Panc1 (cell line): Measurements from ENCODE around the gene FAM53B. TPM values are rescaled to one million over a fixed set of nuclear protein-coding genes. Genes with fewer than 3 reads are reported as not detected.
"Not testable (repeated sequence)": the region's sequence is repeated elsewhere in the genome, so short reads cannot be mapped to it uniquely, and the experiment has no call there.

Experiments
- ATAC-seq: fragments of 200-7000 bp; cut with Tn5 transposase; 2 replicates; pipeline ENCODE4 v1.9.1; 2020; ENCODE audit warnings: mild to moderate bottlenecking, moderate library complexity
- BruUV-seq: library from RNA; stranded (reverse); fragments of 400-500 nt; replicated peaks from 2 replicates; lab custom pipeline; 2021; lab: Mats Ljungman, UMichigan
- CTCF ChIA-PET: fragments of 300-600 bp; sonication (Branson Sonifier 250); formaldehyde crosslinking; loops from one replicate; lab custom pipeline; 2022; ENCODE audit warnings: antibody characterized with exemption; lab: Charles Lee
- POLR2A ChIA-PET: fragments of 300-600 bp; sonication (Branson Sonifier 250); formaldehyde crosslinking; loops from one replicate; lab custom pipeline; 2022; ENCODE audit warnings: antibody characterized with exemption; lab: Charles Lee
- DNase-seq: peaks from one replicate; pipeline ENCODE4 v3.0.0-alpha.2; 2010; ENCODE audit warnings: low read depth, low spot score
- H3K27ac ChIP-seq: 2 replicates; pipeline ENCODE4 v1.5.1; 2011; ENCODE audit warnings: mild to moderate bottlenecking, low read length, inconsistent platforms
- H3K27me3 ChIP-seq: fragments of 200-500 bp; sonication (Bioruptor generic); 2 replicates; pipeline ENCODE4 v1.6.0; 2014; ENCODE audit warnings: low read length, inconsistent platforms; ENCODE audit not compliant: control insufficient read depth, insufficient read depth
- H3K36me3 ChIP-seq: fragments of 200-500 bp; sonication (Bioruptor generic); 2 replicates; pipeline ENCODE4 v1.5.1; 2014; ENCODE audit warnings: inconsistent platforms, mild to moderate bottlenecking, low read length, moderate library complexity; ENCODE audit not compliant: control insufficient read depth, insufficient read depth
- H3K4me1 ChIP-seq: 2 replicates; pipeline ENCODE4 v1.5.1; 2011; ENCODE audit warnings: inconsistent platforms, mild to moderate bottlenecking, low read length, moderate library complexity; ENCODE audit not compliant: control insufficient read depth, insufficient read depth
- H3K4me3 ChIP-seq, 2 experiments: 2 replicates each; pipeline ENCODE4 v1.5.1; 2011 to 2012; ENCODE audit warnings: low read depth in 2 of 2, low read length in 2 of 2, mild to moderate bottlenecking in 2 of 2, inconsistent platforms in 1 of 2, moderate library complexity in 1 of 2
- H3K9me3 ChIP-seq: fragments of 200-500 bp; sonication (Bioruptor generic); 2 replicates; pipeline ENCODE4 v1.5.1; 2014; ENCODE audit warnings: low read depth, mild to moderate bottlenecking, inconsistent platforms, low read length, moderate library complexity; ENCODE audit not compliant: control insufficient read depth, insufficient read depth
- POLR2AphosphoS5 ChIP-seq: IDR thresholded peaks from 2 replicates; pipeline ENCODE4 v1.6.1; 2012; ENCODE audit warnings: mild to moderate bottlenecking, low read depth, low read length, moderate library complexity
- SIN3A ChIP-seq: IDR thresholded peaks from 2 replicates; pipeline ENCODE4 v1.6.1; 2012; ENCODE audit warnings: low read depth, mild to moderate bottlenecking, low read length, moderate library complexity, borderline replicate concordance; ENCODE audit not compliant: insufficient read depth
- TCF7L2 ChIP-seq: IDR thresholded peaks from 2 replicates; pipeline ENCODE4 v1.6.1; 2011; ENCODE audit warnings: mild to moderate bottlenecking, low read depth, low read length, inconsistent platforms
- in situ Hi-C: cut with HindIII; loops from 2 replicates; pipeline ENCODE4 v1.10.0; 2016; ENCODE audit warnings: low sequenced_read_pairs, low pct_unique_long_range_greater_than_20kb
- intact Hi-C: fragments of 100-400 bp; cut with micrococcal nuclease; formaldehyde crosslinking; loops from one replicate; pipeline ENCODE4 v1.10.0; 2022; ENCODE audit not compliant: unreplicated experiment
- total RNA-seq: library from RNA; stranded (reverse); gene quantifications from one replicate; pipeline ENCODE4 v1.2.1, GENCODE V29; 2021; ENCODE audit not compliant: unreplicated experiment
- TF ChIP-seq, protein P1 (sequence below): fragments of 450-650 bp; IDR thresholded peaks from 2 replicates; pipeline ENCODE4 v1.5.1; 2017; ENCODE audit warnings: mild to moderate bottlenecking
- TF ChIP-seq, protein P2 (sequence below), 2 experiments: IDR thresholded peaks; 2 replicates each; pipeline ENCODE4 v1.6.1; 2011 to 2012; ENCODE audit warnings: low read depth in 2 of 2, control low read depth in 1 of 2, low read length in 1 of 2, mild to moderate bottlenecking in 1 of 2, moderate library complexity in 1 of 2; ENCODE audit not compliant: insufficient read depth in 1 of 2

FAM53B gene
- total RNA-seq, 1 experiment from 2014 or later = 42.5 TPM

DNA sequence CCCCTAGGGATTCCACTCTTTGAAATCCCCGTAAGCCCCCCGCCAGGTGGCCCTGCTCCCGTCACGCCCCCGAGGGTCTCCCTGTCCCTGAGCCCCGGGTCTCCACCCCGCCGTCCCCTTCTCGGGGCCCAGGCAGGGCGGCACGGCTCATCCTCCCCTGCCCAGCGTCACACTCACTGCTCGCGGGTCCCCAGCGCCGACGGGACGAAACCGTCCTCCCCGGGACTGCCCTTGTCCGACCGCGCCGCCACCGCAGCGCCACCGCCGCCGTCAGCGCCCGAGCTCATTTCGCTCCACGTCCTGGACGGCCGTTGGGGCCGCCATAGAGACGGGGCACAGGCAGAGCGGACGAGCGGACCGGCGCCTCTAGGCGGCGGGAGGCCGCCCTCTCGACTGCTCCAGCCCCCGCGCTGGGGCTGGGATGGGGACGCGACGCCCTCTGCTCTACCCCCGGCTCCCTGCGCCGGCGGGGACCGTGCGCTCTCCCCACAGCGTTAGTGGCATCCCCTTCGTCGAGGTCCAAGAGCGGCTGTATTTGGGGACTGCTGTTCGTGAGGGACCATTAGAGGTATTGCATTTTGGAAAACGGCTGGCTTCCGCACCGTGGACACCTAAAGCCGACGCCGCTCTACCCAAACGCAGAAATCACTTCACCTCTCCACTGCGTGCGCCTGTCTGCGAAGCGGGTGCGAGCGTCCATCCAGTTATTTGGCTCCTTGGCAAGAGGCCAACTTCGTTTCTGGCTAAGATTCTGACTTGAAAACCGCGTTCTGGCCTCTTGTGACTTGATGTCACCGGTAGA is 47.6 kb upstream of the FAM53B start, which contains the start of gene EEF1AKMT2:
TSS of gene EEF1AKMT2 (minus strand) at position 341 of the 802 bp plus-strand sequence. CDS start at position 287, 54 bp downstream.
- in situ Hi-C loops (no loop called here), intact Hi-C loops (no loop called here)
- DNase-seq = peak; percentile 47
- Histone ChIP-seq H3K36me3 (peaks cover 15% of the 10 kb centered on the region), H3K27me3 (no peaks in the 10 kb centered on the region), H3K4me1 (peaks cover 7% of the 10 kb centered on the region; the same call in 1 of the 2 replicates), H3K27ac (peak within 1 kb of the TSS; percentile 94), H3K9me3 (no peaks in the 10 kb centered on the region), H3K4me3 (peak within 1 kb of the TSS; percentile 80 to 100)
- TF ChIP-seq POLR2AphosphoS5 (peak; percentile 87), SIN3A (peak; percentile 87; the same call in 1 of the 2 replicates), TCF7L2 (peak; percentile 23; the same call in 1 of the 2 replicates)
- TF ChIP-seq, protein P1, sequence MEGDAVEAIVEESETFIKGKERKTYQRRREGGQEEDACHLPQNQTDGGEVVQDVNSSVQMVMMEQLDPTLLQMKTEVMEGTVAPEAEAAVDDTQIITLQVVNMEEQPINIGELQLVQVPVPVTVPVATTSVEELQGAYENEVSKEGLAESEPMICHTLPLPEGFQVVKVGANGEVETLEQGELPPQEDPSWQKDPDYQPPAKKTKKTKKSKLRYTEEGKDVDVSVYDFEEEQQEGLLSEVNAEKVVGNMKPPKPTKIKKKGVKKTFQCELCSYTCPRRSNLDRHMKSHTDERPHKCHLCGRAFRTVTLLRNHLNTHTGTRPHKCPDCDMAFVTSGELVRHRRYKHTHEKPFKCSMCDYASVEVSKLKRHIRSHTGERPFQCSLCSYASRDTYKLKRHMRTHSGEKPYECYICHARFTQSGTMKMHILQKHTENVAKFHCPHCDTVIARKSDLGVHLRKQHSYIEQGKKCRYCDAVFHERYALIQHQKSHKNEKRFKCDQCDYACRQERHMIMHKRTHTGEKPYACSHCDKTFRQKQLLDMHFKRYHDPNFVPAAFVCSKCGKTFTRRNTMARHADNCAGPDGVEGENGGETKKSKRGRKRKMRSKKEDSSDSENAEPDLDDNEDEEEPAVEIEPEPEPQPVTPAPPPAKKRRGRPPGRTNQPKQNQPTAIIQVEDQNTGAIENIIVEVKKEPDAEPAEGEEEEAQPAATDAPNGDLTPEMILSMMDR = no peak; the same call in 1 of the 2 replicates
- TF ChIP-seq, protein P2, sequence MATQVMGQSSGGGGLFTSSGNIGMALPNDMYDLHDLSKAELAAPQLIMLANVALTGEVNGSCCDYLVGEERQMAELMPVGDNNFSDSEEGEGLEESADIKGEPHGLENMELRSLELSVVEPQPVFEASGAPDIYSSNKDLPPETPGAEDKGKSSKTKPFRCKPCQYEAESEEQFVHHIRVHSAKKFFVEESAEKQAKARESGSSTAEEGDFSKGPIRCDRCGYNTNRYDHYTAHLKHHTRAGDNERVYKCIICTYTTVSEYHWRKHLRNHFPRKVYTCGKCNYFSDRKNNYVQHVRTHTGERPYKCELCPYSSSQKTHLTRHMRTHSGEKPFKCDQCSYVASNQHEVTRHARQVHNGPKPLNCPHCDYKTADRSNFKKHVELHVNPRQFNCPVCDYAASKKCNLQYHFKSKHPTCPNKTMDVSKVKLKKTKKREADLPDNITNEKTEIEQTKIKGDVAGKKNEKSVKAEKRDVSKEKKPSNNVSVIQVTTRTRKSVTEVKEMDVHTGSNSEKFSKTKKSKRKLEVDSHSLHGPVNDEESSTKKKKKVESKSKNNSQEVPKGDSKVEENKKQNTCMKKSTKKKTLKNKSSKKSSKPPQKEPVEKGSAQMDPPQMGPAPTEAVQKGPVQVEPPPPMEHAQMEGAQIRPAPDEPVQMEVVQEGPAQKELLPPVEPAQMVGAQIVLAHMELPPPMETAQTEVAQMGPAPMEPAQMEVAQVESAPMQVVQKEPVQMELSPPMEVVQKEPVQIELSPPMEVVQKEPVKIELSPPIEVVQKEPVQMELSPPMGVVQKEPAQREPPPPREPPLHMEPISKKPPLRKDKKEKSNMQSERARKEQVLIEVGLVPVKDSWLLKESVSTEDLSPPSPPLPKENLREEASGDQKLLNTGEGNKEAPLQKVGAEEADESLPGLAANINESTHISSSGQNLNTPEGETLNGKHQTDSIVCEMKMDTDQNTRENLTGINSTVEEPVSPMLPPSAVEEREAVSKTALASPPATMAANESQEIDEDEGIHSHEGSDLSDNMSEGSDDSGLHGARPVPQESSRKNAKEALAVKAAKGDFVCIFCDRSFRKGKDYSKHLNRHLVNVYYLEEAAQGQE (IDR thresholded peaks at IDR 0.05; ENCODE audit: insufficient read depth in 1 of 2, low read depth in 2 of 2, low read length in 1 of 2) = no peak
- ChIA-PET CTCF (interaction anchor here (0.5 to 0.6 kb wide), 3 partner anchors 46 to 98 kb away, joined by 4 to 12 read pairs (median 4); no protein-coding TSS in a partner anchor), POLR2A (interaction anchor here (0.6 to 0.7 kb wide), 4 partner anchors 13 to 136 kb away, joined by 4 to 10 read pairs (median 6); no protein-coding TSS in a partner anchor)
- no TSS peak for BruUV-seq
- peak; percentile 99 for ATAC-seq

DNA sequence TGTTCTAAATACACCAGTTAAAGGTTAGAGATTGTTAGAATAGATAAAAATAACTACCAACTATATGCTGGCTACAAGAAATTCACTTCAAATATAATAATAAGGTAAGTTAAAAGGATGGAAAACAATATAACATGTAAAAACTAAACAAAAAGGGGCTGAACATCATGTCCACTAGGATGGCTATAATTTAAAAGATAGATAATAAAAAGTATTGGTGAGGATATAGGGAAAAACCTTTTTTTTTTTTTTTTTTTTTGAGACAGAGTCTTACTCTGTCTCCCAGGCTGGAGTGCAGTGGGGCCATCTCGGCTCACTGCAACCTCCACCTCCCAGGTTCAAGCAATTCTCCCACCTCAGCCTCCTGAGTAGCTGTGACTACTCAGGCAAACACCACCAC is 38.7 kb upstream of the FAM53B start:
- H3K27ac ChIP-seq, H3K4me3 ChIP-seq, intact Hi-C loops, H3K4me1 ChIP-seq, ATAC-seq, POLR2A ChIA-PET, H3K27me3 ChIP-seq, in situ Hi-C loops, DNase-seq, BruUV-seq, H3K9me3 ChIP-seq: not testable (repeated sequence)
- peaks cover 15% of the 10 kb centered on the region; the same call in 1 of the 2 replicates for H3K36me3 ChIP-seq
- CTCF ChIA-PET = interaction anchor here (0.7 kb wide), 1 partner anchor 19 kb away, joined by 3 read pairs; no protein-coding TSS in a partner anchor
